Measurements from ENCODE around the gene CIAO3.

CIAO3 gene

DNA sequence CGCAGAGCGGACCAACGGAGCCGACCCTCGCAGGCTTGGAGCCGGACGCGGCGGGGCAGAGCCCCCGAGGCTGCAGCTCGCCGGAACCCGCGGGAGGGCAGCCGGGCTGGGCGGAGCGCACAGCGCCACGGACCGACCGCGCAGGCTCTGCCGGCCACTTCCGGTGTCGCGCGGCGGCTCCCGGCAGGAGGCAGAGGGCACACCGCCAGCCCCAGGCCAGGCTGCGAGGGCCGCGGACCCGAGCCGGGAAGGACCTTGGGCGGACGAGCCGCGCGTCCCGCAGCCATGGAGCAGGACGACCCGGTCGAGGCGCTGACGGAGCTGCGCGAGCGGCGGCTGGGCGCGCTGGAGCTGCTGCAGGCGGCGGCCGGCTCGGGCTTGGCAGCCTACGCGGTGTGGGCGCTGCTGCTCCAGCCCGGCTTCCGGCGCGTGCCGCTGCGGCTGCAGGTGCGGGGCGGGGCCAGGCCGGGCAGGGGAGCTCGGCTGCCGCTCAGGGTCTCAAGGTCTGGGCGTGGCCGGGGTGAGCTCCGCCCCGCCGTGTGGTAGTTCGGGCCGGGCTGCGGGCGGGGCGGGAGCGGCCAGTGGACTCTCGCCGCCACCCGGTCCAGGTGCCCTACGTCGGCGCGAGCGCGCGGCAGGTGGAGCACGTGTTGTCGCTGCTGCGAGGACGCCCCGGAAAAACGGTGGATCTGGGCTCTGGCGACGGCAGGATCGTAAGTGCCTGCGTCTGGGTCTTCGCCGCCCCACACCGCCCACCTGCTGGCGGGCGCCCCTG, 19.6 kb downstream of the CIAO3 start, which contains the start of gene ANTKMT (continued):
- TF ChIP-seq, protein P1, sequence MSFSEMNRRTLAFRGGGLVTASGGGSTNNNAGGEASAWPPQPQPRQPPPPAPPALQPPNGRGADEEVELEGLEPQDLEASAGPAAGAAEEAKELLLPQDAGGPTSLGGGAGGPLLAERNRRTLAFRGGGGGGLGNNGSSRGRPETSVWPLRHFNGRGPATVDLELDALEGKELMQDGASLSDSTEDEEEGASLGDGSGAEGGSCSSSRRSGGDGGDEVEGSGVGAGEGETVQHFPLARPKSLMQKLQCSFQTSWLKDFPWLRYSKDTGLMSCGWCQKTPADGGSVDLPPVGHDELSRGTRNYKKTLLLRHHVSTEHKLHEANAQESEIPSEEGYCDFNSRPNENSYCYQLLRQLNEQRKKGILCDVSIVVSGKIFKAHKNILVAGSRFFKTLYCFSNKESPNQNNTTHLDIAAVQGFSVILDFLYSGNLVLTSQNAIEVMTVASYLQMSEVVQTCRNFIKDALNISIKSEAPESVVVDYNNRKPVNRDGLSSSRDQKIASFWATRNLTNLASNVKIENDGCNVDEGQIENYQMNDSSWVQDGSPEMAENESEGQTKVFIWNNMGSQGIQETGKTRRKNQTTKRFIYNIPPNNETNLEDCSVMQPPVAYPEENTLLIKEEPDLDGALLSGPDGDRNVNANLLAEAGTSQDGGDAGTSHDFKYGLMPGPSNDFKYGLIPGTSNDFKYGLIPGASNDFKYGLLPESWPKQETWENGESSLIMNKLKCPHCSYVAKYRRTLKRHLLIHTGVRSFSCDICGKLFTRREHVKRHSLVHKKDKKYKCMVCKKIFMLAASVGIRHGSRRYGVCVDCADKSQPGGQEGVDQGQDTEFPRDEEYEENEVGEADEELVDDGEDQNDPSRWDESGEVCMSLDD (tag by site-specific recombination; IDR thresholded peaks at IDR 0.05): no peak
- no peak for TF ChIP-seq BCL11B (tag by site-specific recombination; IDR thresholded peaks at IDR 0.05; ENCODE audit: low read depth)
- TF ChIP-seq, protein P2, sequence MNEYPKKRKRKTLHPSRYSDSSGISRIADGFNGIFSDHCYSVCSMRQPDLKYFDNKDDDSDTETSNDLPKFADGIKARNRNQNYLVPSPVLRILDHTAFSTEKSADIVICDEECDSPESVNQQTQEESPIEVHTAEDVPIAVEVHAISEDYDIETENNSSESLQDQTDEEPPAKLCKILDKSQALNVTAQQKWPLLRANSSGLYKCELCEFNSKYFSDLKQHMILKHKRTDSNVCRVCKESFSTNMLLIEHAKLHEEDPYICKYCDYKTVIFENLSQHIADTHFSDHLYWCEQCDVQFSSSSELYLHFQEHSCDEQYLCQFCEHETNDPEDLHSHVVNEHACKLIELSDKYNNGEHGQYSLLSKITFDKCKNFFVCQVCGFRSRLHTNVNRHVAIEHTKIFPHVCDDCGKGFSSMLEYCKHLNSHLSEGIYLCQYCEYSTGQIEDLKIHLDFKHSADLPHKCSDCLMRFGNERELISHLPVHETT (tag by site-specific recombination; IDR thresholded peaks at IDR 0.05): no peak
- no peak for TF ChIP-seq ZNF654 (tag by site-specific recombination; IDR thresholded peaks at IDR 0.05; ENCODE audit: low read depth)

DNA sequence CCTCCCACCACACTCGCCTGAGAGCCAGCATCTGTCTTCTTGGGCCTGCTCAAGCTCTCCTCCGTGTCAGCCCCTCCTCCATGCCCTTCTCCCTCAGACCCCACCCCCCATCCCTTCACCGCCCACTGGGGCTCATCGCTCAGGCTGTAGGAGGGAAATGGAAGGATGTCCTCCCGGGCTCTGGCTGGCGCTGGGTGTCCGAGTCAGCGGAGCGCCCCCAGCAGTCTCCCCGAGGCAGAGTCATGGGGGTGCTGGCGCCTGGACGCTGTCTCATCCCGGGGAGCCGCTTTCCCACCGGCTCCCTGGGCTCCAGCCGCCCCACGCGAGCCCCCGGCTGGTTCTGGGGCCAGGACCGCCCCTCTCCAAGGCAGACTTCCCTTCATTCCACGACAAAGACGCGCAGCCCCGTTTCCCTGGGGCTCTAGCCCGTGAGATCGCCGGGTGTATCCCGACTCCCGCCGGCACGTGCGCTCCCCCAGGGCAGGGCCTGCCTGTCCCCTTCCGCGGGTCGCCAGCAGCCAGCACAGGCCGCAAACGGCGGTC, 20.3 kb downstream of the CIAO3 start:
- peaks cover 0 to 12% of the 10 kb centered on the region in 2 experiments; a peak in 1 of 3 replicates for H3K36me3 ChIP-seq (ENCODE audit: control insufficient read depth in 2 of 2, insufficient read depth in 1 of 2, low read length in 2 of 2)
- peak overlapping the region; percentile 94 for H3K27ac ChIP-seq (ENCODE audit: extremely low read depth, low read depth, low read length)
- peak overlapping the region; percentile 66 for H3K4me3 ChIP-seq (ENCODE audit: low read depth, low read length)
- CTCF ChIA-PET: interaction anchor here (0.6 to 5.7 kb wide), 10 partner anchors 10 to 376 kb away, joined by 3 to 34 read pairs (median 4); partner anchors contain the start of genes CHTF18, CIAO3, GNG13 and RPUSD1
- peaks cover 7% of the 10 kb centered on the region for H3K4me1 ChIP-seq (ENCODE audit: control insufficient read depth, insufficient read depth, low read length)
- POLR2A ChIA-PET: interaction anchor here (0.5 to 2.8 kb wide), 24 partner anchors 8 to 1330 kb away, joined by 3 to 25 read pairs (median 6); partner anchors contain the start of genes CHTF18, CIAO3, GNG13 and JPT2
- no peaks in the 10 kb centered on the region for H3K9me3 ChIP-seq (ENCODE audit: control insufficient read depth, insufficient read depth, low read depth, low read length)
- TF ChIP-seq, protein P3, sequence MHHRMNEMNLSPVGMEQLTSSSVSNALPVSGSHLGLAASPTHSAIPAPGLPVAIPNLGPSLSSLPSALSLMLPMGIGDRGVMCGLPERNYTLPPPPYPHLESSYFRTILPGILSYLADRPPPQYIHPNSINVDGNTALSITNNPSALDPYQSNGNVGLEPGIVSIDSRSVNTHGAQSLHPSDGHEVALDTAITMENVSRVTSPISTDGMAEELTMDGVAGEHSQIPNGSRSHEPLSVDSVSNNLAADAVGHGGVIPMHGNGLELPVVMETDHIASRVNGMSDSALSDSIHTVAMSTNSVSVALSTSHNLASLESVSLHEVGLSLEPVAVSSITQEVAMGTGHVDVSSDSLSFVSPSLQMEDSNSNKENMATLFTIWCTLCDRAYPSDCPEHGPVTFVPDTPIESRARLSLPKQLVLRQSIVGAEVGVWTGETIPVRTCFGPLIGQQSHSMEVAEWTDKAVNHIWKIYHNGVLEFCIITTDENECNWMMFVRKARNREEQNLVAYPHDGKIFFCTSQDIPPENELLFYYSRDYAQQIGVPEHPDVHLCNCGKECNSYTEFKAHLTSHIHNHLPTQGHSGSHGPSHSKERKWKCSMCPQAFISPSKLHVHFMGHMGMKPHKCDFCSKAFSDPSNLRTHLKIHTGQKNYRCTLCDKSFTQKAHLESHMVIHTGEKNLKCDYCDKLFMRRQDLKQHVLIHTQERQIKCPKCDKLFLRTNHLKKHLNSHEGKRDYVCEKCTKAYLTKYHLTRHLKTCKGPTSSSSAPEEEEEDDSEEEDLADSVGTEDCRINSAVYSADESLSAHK (tag by site-specific recombination; IDR thresholded peaks at IDR 0.05): peak; percentile 22; the same call in 1 of the 2 replicates
- no peak for TF ChIP-seq ZNF184 (tag by site-specific recombination; IDR thresholded peaks at IDR 0.05)
- peak; percentile 9; the same call in 1 of the 2 replicates for TF ChIP-seq IKZF3 (tag by site-specific recombination; IDR thresholded peaks at IDR 0.05)
- TF ChIP-seq ZNF560 (tag by site-specific recombination; IDR thresholded peaks at IDR 0.05; ENCODE audit: borderline replicate concordance): no peak
- TF ChIP-seq ZNF132 (tag by site-specific recombination; IDR thresholded peaks at IDR 0.05; ENCODE audit: borderline replicate concordance): no peak
- TF ChIP-seq SP2 (tag by site-specific recombination; IDR thresholded peaks at IDR 0.05): peak; percentile 84
- TF ChIP-seq RBAK (tag by site-specific recombination; IDR thresholded peaks at IDR 0.05): no peak
- TF ChIP-seq, protein P4, sequence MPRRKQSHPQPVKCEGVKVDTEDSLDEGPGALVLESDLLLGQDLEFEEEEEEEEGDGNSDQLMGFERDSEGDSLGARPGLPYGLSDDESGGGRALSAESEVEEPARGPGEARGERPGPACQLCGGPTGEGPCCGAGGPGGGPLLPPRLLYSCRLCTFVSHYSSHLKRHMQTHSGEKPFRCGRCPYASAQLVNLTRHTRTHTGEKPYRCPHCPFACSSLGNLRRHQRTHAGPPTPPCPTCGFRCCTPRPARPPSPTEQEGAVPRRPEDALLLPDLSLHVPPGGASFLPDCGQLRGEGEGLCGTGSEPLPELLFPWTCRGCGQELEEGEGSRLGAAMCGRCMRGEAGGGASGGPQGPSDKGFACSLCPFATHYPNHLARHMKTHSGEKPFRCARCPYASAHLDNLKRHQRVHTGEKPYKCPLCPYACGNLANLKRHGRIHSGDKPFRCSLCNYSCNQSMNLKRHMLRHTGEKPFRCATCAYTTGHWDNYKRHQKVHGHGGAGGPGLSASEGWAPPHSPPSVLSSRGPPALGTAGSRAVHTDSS (tag by site-specific recombination; IDR thresholded peaks at IDR 0.05): no peak
- TF ChIP-seq HOXA7 (CRISPR knock-in tag; IDR thresholded peaks at IDR 0.05; ENCODE audit: borderline replicate concordance): no peak
- peak; percentile 80 for TF ChIP-seq ZNF366 (tag by site-specific recombination; conservative IDR thresholded peaks at IDR 0.05)
- TF ChIP-seq ZBTB48 (tag by site-specific recombination; IDR thresholded peaks at IDR 0.05): peak; percentile 54; the same call in 1 of the 2 replicates
- no peak for TF ChIP-seq PRDM1 (tag by site-specific recombination; IDR thresholded peaks at IDR 0.05)
- TF ChIP-seq ZNF529 (tag by site-specific recombination; IDR thresholded peaks at IDR 0.05; ENCODE audit: insufficient replicate concordance): no peak
- peak; percentile 60; the same call in 1 of the 2 replicates for TF ChIP-seq KLF9 (tag by site-specific recombination; IDR thresholded peaks at IDR 0.05; ENCODE audit: low read depth)
- TF ChIP-seq OSR2 (tag by site-specific recombination; IDR thresholded peaks at IDR 0.05): no peak
- TF ChIP-seq ZNF629 (tag by site-specific recombination; IDR thresholded peaks at IDR 0.05): no peak; the same call in 1 of the 2 replicates
